K562 (cell line): ENCODE measurements around the gene MGAT5. TPM values are rescaled to one million over a fixed set of nuclear protein-coding genes. Genes with fewer than 3 reads are reported as not detected.

Source experiments
- ATAC-seq: fragments of 200-7000 bp; cut with Tn5 transposase; 3 replicates; pipeline ENCODE4 v1.9.1; 2020; ENCODE audit warnings: moderate library complexity
- BruUV-seq: library from RNA; stranded (reverse); fragments of 400-500 nt; replicated peaks from 2 replicates; lab custom pipeline; 2021; lab: Mats Ljungman, UMichigan
- CTCF ChIA-PET: fragments of 300-600 bp; formaldehyde crosslinking; extraction: SDS; loops from one replicate; lab custom pipeline; 2021; ENCODE audit warnings: low intra/inter-chr PET ratio; lab: Yijun Ruan, JAX
- POLR2A ChIA-PET: fragments of 300-600, 350-650 bp; sonication (Branson Sonifier 250); formaldehyde crosslinking; extraction: SDS; loops from one replicate; lab custom pipeline; 2021; ENCODE audit warnings: antibody characterized with exemption, inconsistent platforms; lab: Yijun Ruan, JAX
- DNase-seq, 4 experiments: peaks; one replicate each; pipeline versions ENCODE4 v3.0.0 to v3.0.0-alpha.2; 2011 to 2018; ENCODE audit warnings: low spot score in 3 of 4, mixed read lengths in 3 of 4; ENCODE audit errors: extremely low read depth in 1 of 4
- FAIRE-seq: peaks from 2 replicates; lab custom pipeline; 2011; peaks lifted over from hg19 to GRCh38; lab: Jason Lieb, UNC
- H2AFZ ChIP-seq: 2 replicates; pipeline ENCODE4 v1.6.0; 2011; ENCODE audit warnings: low read depth, low read length, control low read depth, inconsistent platforms
- H3K27ac ChIP-seq: fragments of 200-600 bp; 3 replicates; pipeline ENCODE4 v1.8.0; 2011; ENCODE audit warnings: low read depth, mild to moderate bottlenecking, control low read depth, inconsistent platforms, low read length, moderate library complexity, mixed read lengths; ENCODE audit errors: extremely low read depth
- H3K27me3 ChIP-seq, 2 experiments: fragments of 300-600 bp in 1 of 2; 2 replicates in 1 of 2; 3 replicates in 1 of 2; pipeline versions ENCODE4 v1.6.0 to v1.8.0; 2011; ENCODE audit warnings: inconsistent platforms in 2 of 2, low read length in 2 of 2, mild to moderate bottlenecking in 1 of 2, mixed read lengths in 1 of 2, moderate library complexity in 1 of 2; ENCODE audit not compliant: control insufficient read depth in 2 of 2, insufficient read depth in 2 of 2
- H3K36me3 ChIP-seq: fragments of 300-600 bp; 3 replicates; pipeline ENCODE4 v1.8.0; 2011; ENCODE audit warnings: mild to moderate bottlenecking, low read length, inconsistent platforms; ENCODE audit not compliant: control insufficient read depth, insufficient read depth
- H3K4me1 ChIP-seq, 2 experiments: fragments of 200-600 bp in 1 of 2; replicated peaks in 1 of 2; 2 replicates in 1 of 2; 3 replicates in 1 of 2; pipeline versions ENCODE4 v1.5.1 to v1.8.0; 2011; ENCODE audit warnings: inconsistent platforms in 2 of 2, low read length in 2 of 2, mild to moderate bottlenecking in 1 of 2, mixed read lengths in 1 of 2, moderate library complexity in 1 of 2; ENCODE audit not compliant: control insufficient read depth in 2 of 2, insufficient read depth in 2 of 2
- H3K4me2 ChIP-seq: 2 replicates; pipeline ENCODE4 v1.6.1; 2011; ENCODE audit warnings: low read length, control low read depth, inconsistent platforms, mixed read lengths; ENCODE audit not compliant: insufficient read depth
- H3K4me3 ChIP-seq: fragments of 200-600 bp; sonication (generic), shearing (Covaris generic); 2 replicates; pipeline ENCODE4 v1.5.1; 2016; ENCODE audit warnings: control low read depth, inconsistent platforms
- H3K79me2 ChIP-seq: fragments of 200-600 bp; 3 replicates; pipeline ENCODE4 v1.8.0; 2011; ENCODE audit warnings: low read length, inconsistent platforms; ENCODE audit not compliant: control insufficient read depth, insufficient read depth
- H3K9ac ChIP-seq, 2 experiments: 2 replicates each; pipeline versions ENCODE4 v1.6.0 to v1.6.1; 2011; ENCODE audit warnings: low read depth in 2 of 2, low read length in 2 of 2, control low read depth in 1 of 2, inconsistent platforms in 1 of 2, mild to moderate bottlenecking in 1 of 2, mixed read lengths in 1 of 2; ENCODE audit not compliant: insufficient read depth in 1 of 2
- H3K9me1 ChIP-seq: one replicate; pipeline ENCODE4 v1.6.0; 2011; ENCODE audit warnings: inconsistent platforms, mild to moderate bottlenecking, low read length, moderate library complexity; ENCODE audit not compliant: control insufficient read depth, insufficient read depth
- H3K9me3 ChIP-seq: replicated peaks from 2 replicates; pipeline ENCODE4 v1.5.1; 2011; ENCODE audit warnings: low read depth, low read length, inconsistent platforms; ENCODE audit not compliant: control insufficient read depth, insufficient read depth
- H4K20me1 ChIP-seq: replicated peaks from 2 replicates; pipeline ENCODE4 v1.6.1; 2011; ENCODE audit warnings: low read length, inconsistent platforms, mixed read lengths; ENCODE audit not compliant: control insufficient read depth, insufficient read depth
- CXXC5 ChIP-seq: fragments of 250-450 bp; sonication (Bioruptor Pico); IDR thresholded peaks from 2 replicates; pipeline ENCODE4 v1.8.0; 2022; ENCODE audit warnings: inconsistent platforms, mild to moderate bottlenecking, moderate library complexity
- FOSL1 ChIP-seq: fragments of 200-800 bp; sonication (Bioruptor generic); conservative IDR thresholded peaks from 2 replicates; pipeline ENCODE4 v1.6.1; 2016; ENCODE audit warnings: missing genetic modification characterization, missing compliant biosample characterization
- TAF1 ChIP-seq: IDR thresholded peaks from 2 replicates; pipeline ENCODE4 v1.6.1; 2011; ENCODE audit warnings: mild to moderate bottlenecking, low read length, moderate library complexity; ENCODE audit not compliant: insufficient read depth, control insufficient read depth, severe bottlenecking; ENCODE audit errors: extremely low read depth
- XRCC4 ChIP-seq: IDR thresholded peaks from one replicate; pipeline ENCODE4 v1.6.1; 2011; ENCODE audit not compliant: insufficient read depth, insufficient read length; ENCODE audit errors: extremely low read depth
- WGBS: fragments of 100-300 bp; shearing (Covaris generic); methylation state at CpG from one replicate; pipeline ENCODE4 v1.1.6; 2016; ENCODE audit warnings: low coverage, mixed read lengths; ENCODE audit not compliant: insufficient coverage; ENCODE audit errors: missing lambda C conversion rate; 5-methylcytosine and 5-hydroxymethylcytosine counted together
- in situ Hi-C: fragments of 300-500 bp; cut with MboI; formaldehyde crosslinking; loops from 4 replicates; pipeline ENCODE4 v1.15.0; 2018; ENCODE audit warnings: inconsistent platforms, mixed read lengths
- intact Hi-C: fragments of 100-400 bp; cut with micrococcal nuclease; formaldehyde crosslinking; loops from 2 replicates; pipeline ENCODE4 v1.14.2; 2022
- polyA plus RNA-seq, 8 experiments: library from polyadenylated mRNA; depleted of rRNA in 4 of 8; stranded (reverse) in 5 of 8; unstranded in 3 of 8; fragments of >200 nt; fragmentation: Nextera tagmentation in 2 of 8; fragmentation: Illumina TruSeq in 1 of 8; extraction: Ambion mirVana in 2 of 8; extraction: Trizol in 1 of 8; gene quantifications; 2 replicates each; pipeline versions ENCODE4 v1.2.1 to v1.2.3, GENCODE V29; 2011 to 2014; ENCODE audit warnings: inconsistent platforms in 1 of 8, missing spikeins in 1 of 8
- total RNA-seq, 7 experiments: library from RNA; depleted of rRNA in 6 of 7; stranded (reverse); fragments of >200 nt in 6 of 7; fragmentation: Illumina TruSeq in 2 of 7; extraction: Trizol in 2 of 7; gene quantifications; 2 replicates each; pipeline versions ENCODE4 v1.2.1 to v1.2.3, GENCODE V29; 2011 to 2021; ENCODE audit warnings: low replicate concordance in 1 of 7
- TF ChIP-seq, protein P1 (sequence below): sonication (generic); formaldehyde crosslinking; IDR thresholded peaks from 2 replicates; pipeline ENCODE4 v1.8.1; 2023; ENCODE audit warnings: mild to moderate bottlenecking, missing genetic modification reagents, moderate library complexity
- TF ChIP-seq, protein P2 (sequence below): sonication (generic); formaldehyde crosslinking; IDR thresholded peaks from 2 replicates; pipeline ENCODE4 v1.4.0; 2020; ENCODE audit warnings: mild to moderate bottlenecking, missing genetic modification reagents

The MGAT5 gene
- total and polyA plus RNA-seq, 9 of the 15 experiments (the other 6 are each of a cell fraction or from before 2014, with no cell fraction given), result 1.6 to 18.6 (median 11.1) TPM

DNA sequence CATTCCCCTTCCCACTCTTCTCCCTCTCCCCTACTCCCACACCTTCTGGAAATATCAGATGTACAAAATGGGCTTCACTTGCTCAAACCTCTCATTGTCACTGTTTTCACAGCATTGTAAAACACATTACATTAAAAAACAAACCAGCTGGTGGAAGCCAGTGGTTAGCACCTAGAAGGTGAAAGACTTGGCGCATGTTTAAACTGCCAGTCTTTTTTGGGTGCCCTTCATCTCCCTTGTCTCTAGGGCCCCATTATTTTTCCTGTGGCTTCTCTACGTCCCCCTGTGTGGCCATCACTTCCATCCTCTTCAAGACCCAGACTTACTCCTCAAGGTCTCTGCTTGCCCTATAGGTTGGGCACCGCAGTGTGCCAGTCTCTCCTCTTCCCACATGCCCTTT, 34.9 kb downstream of the MGAT5 start:
- Histone ChIP-seq H4K20me1 (no peaks in the 10 kb centered on the region), H3K79me2 (no peaks in the 10 kb centered on the region), H3K4me2 (no peak overlapping the region), H3K9me3 (no peaks in the 10 kb centered on the region), H3K4me3 (no peak overlapping the region), H3K9me1 (no peaks in the 10 kb centered on the region), H3K36me3 (no peaks in the 10 kb centered on the region; the same call in 2 of the 3 replicates), H3K9ac (no peak overlapping the region), H3K27me3 (no peaks in the 10 kb centered on the region), H2AFZ (no peak overlapping the region), H3K27ac (no peak overlapping the region), H3K4me1 (no peaks in the 10 kb centered on the region)
- TF ChIP-seq CXXC5 (no peak), FOSL1 (tag) (no peak), TAF1 (no peak), XRCC4 (no peak)
- TF ChIP-seq, protein P1, sequence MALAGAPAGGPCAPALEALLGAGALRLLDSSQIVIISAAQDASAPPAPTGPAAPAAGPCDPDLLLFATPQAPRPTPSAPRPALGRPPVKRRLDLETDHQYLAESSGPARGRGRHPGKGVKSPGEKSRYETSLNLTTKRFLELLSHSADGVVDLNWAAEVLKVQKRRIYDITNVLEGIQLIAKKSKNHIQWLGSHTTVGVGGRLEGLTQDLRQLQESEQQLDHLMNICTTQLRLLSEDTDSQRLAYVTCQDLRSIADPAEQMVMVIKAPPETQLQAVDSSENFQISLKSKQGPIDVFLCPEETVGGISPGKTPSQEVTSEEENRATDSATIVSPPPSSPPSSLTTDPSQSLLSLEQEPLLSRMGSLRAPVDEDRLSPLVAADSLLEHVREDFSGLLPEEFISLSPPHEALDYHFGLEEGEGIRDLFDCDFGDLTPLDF (CRISPR knock-in tag), result no peak
- TF ChIP-seq, protein P2, sequence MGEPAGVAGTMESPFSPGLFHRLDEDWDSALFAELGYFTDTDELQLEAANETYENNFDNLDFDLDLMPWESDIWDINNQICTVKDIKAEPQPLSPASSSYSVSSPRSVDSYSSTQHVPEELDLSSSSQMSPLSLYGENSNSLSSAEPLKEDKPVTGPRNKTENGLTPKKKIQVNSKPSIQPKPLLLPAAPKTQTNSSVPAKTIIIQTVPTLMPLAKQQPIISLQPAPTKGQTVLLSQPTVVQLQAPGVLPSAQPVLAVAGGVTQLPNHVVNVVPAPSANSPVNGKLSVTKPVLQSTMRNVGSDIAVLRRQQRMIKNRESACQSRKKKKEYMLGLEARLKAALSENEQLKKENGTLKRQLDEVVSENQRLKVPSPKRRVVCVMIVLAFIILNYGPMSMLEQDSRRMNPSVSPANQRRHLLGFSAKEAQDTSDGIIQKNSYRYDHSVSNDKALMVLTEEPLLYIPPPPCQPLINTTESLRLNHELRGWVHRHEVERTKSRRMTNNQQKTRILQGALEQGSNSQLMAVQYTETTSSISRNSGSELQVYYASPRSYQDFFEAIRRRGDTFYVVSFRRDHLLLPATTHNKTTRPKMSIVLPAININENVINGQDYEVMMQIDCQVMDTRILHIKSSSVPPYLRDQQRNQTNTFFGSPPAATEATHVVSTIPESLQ (CRISPR knock-in tag), result no peak
- intact Hi-C loops (no loop called here), in situ Hi-C loops (no loop called here)
- ATAC-seq, result no peak
- WGBS, result 63% methylated on average over 3 of the region's 3 CpGs
- POLR2A ChIA-PET, result no interaction called here
- BruUV-seq, result no TSS peak
- CTCF ChIA-PET, result no interaction called here
- no peak for FAIRE-seq
- no peak for DNase-seq
